ENCODE data around the gene CARD14.

CARD14 gene

GRCh38 chr17:80220736-80221215, 50.9 kb downstream of the CARD14 start:
- no peak overlapping the region for H3K27ac ChIP-seq
- H3K36me3 ChIP-seq, result no peaks in the 10 kb centered on the region
- H3K9me3 ChIP-seq, result no peaks in the 10 kb centered on the region
- peaks cover 15% of the 10 kb centered on the region in 2 experiments for H3K4me1 ChIP-seq (ENCODE audit: control insufficient read depth in 1 of 2, insufficient read depth in 1 of 2, low read depth in 1 of 2, low read length in 1 of 2)
- H3K27me3 ChIP-seq, result peaks cover 92% of the 10 kb centered on the region
- TF ChIP-seq CTCF (IDR thresholded peaks at IDR 0.05), result no peak
- peak overlapping the region; percentile 64 to 82 for H3K4me3 ChIP-seq (ENCODE audit: low read depth in 1 of 2, low read length in 1 of 2)

- Histone ChIP-seq H3K4me3 (ENCODE audit: low read depth in 1 of 2, low read length in 1 of 2) (no peak overlapping the region), H3K36me3 (no peaks in the 10 kb centered on the region), H3K9me3 (no peaks in the 10 kb centered on the region), H3K27me3 (peaks cover 97% of the 10 kb centered on the region), H3K4me1 (ENCODE audit: control insufficient read depth in 1 of 2, insufficient read depth in 1 of 2, low read depth in 1 of 2, low read length in 1 of 2) (peaks cover 15% of the 10 kb centered on the region in 2 experiments), H3K27ac (no peak overlapping the region)
- no peak for TF ChIP-seq CTCF (IDR thresholded peaks at IDR 0.05)
Observed at GRCh38 chr17:80221351-80222105, 51.7 kb downstream of the CARD14 start.

GRCh38 chr17:80222376-80223141, 52.7 kb downstream of the CARD14 start:
- Histone ChIP-seq H3K27ac (no peak overlapping the region), H3K27me3 (peaks cover 97% of the 10 kb centered on the region), H3K9me3 (no peaks in the 10 kb centered on the region), H3K36me3 (no peaks in the 10 kb centered on the region), H3K4me3 (ENCODE audit: low read depth in 1 of 2, low read length in 1 of 2) (no peak overlapping the region), H3K4me1 (ENCODE audit: control insufficient read depth in 1 of 2, insufficient read depth in 1 of 2, low read depth in 1 of 2, low read length in 1 of 2) (peaks cover 15% of the 10 kb centered on the region in 2 experiments)
- no peak for TF ChIP-seq CTCF (IDR thresholded peaks at IDR 0.05)

- Histone ChIP-seq H3K9me3 (no peaks in the 10 kb centered on the region), H3K36me3 (no peaks in the 10 kb centered on the region), H3K4me1 (ENCODE audit: control insufficient read depth in 1 of 2, insufficient read depth in 1 of 2, low read depth in 1 of 2, low read length in 1 of 2) (peaks cover 15% of the 10 kb centered on the region in 2 experiments), H3K4me3 (ENCODE audit: low read depth in 1 of 2, low read length in 1 of 2) (no peak overlapping the region), H3K27me3 (peaks cover 97% of the 10 kb centered on the region), H3K27ac (no peak overlapping the region)
- TF ChIP-seq CTCF (IDR thresholded peaks at IDR 0.05), result no peak
Observed at GRCh38 chr17:80223142-80223815, 53.4 kb downstream of the CARD14 start.

- Histone ChIP-seq H3K36me3 (no peaks in the 10 kb centered on the region), H3K4me3 (ENCODE audit: low read depth in 1 of 2, low read length in 1 of 2) (no peak overlapping the region), H3K9me3 (no peaks in the 10 kb centered on the region), H3K27ac (no peak overlapping the region), H3K4me1 (ENCODE audit: control insufficient read depth in 1 of 2, insufficient read depth in 1 of 2, low read depth in 1 of 2, low read length in 1 of 2) (peaks cover 13 to 15% of the 10 kb centered on the region in 2 experiments), H3K27me3 (peaks cover 97% of the 10 kb centered on the region)
- no peak for TF ChIP-seq CTCF (IDR thresholded peaks at IDR 0.05)
Observed at GRCh38 chr17:80223838-80224497, 54.1 kb downstream of the CARD14 start.
